Stomach (tissue), 9 donors: ENCODE measurements around the gene CASS4. TPM values are rescaled to one million over a fixed set of nuclear protein-coding genes. Genes with fewer than 3 reads are reported as not detected.

ENCODE experiments used
- DNase-seq, 2 donors: peaks; one replicate each; pipeline versions ENCODE4 v3.0.0 to v3.0.0-alpha.2; 2013 to 2019
- H3K27ac ChIP-seq, 5 donors: fragments of 200-600 bp in 4 of 5; sonication (generic) in 4 of 5; one replicate each; pipeline ENCODE4 v1.5.1; 2013 to 2019; ENCODE audit warnings: mild to moderate bottlenecking in 1 of 5, moderate library complexity in 1 of 5
- H3K27me3 ChIP-seq, 3 donors: fragments of 200-600 bp; sonication (generic); one replicate each; pipeline ENCODE4 v1.5.1; 2017 to 2019; ENCODE audit warnings: mixed run types in 1 of 3
- H3K36me3 ChIP-seq, 4 donors: fragments of 200-600 bp; sonication (generic); 1 replicate in 3 of 4; 2 replicates in 1 of 4; pipeline ENCODE4 v1.5.1; 2016 to 2019
- H3K4me1 ChIP-seq, 4 donors: fragments of 200-600 bp; sonication (generic); one replicate each; pipeline ENCODE4 v1.5.1; 2016 to 2019
- H3K4me3 ChIP-seq, 4 donors: fragments of 200-600 bp; sonication (generic) in 3 of 4; one replicate each; pipeline ENCODE4 v1.5.1; 2016 to 2019; ENCODE audit warnings: mild to moderate bottlenecking in 1 of 4
- H3K9me3 ChIP-seq, 4 donors: fragments of 200-600 bp; sonication (generic); one replicate each; pipeline ENCODE4 v1.5.1; 2016 to 2019
- CTCF ChIP-seq, 7 experiments: fragments of 450-650 bp in 4 of 7; fragments of 200-600 bp in 3 of 7; sonication (generic) in 3 of 7; IDR thresholded peaks; one replicate each; pipeline ENCODE4 v1.5.1; 2016 to 2019; ENCODE audit warnings: antibody characterized with exemption in 7 of 7, control low read depth in 2 of 7, mild to moderate bottlenecking in 1 of 7
- EP300 ChIP-seq: sonication (generic); formaldehyde crosslinking; IDR thresholded peaks from one replicate; pipeline ENCODE4 v1.6.1; 2017; ENCODE audit warnings: antibody characterized with exemption
- POLR2A ChIP-seq, 4 donors: fragments of 450-650 bp; IDR thresholded peaks; one replicate each; pipeline ENCODE4 v1.6.1; 2016; ENCODE audit warnings: antibody characterized with exemption in 4 of 4, control low read depth in 2 of 4, mild to moderate bottlenecking in 1 of 4, moderate library complexity in 1 of 4
- POLR2AphosphoS5 ChIP-seq, 3 donors: sonication (generic); formaldehyde crosslinking; IDR thresholded peaks; one replicate each; pipeline ENCODE4 v1.6.1; 2016; ENCODE audit warnings: antibody characterized with exemption in 3 of 3
- WGBS, 5 donors: extraction: QIAGEN DNeasy Blood & Tissue Kit in 3 of 5; methylation state at CpG; one replicate each; pipeline versions ENCODE4 v1.1.5 to v1.1.7; 2013 to 2018; 5-methylcytosine and 5-hydroxymethylcytosine counted together
- intact Hi-C: fragments of 100-400 bp; cut with DNase I; formaldehyde crosslinking; loops from one replicate; pipeline ENCODE4 v1.15.1; 2023; ENCODE audit warnings: low total_unique reads
- polyA plus RNA-seq, 3 donors: library from polyadenylated mRNA; stranded (reverse); fragments of 200-250 nt; gene quantifications; one replicate each; pipeline ENCODE4 v1.2.3, GENCODE V29; 2013
- total RNA-seq, 5 donors: library from RNA; depleted of rRNA; stranded (reverse); fragments of >200 nt; gene quantifications; one replicate each; pipeline versions ENCODE4 v1.1.0 to v1.2.3, GENCODE V29; 2014 to 2016
- donor health status: healthy with polysubstance abuse.
- donor health status: Bipolar disorder and iron deficiency.
- donor health status: healthy.

Gene CASS4
- total and polyA plus RNA-seq, 8 donors, result 0.23 to 8.2 (median 1.6) TPM; not detected in 1

- H3K4me1 ChIP-seq, result peaks cover 0 to 21% (median 0%) of the 10 kb centered on the region in 4 donors
- intact Hi-C loops, result no loop called here
- TF ChIP-seq POLR2AphosphoS5 (IDR thresholded peaks at IDR 0.05) (no peak), CTCF (IDR thresholded peaks at IDR 0.05) (no peak), POLR2A (IDR thresholded peaks at IDR 0.05) (no peak), EP300 (no peak)
- H3K4me3 ChIP-seq, result no peak overlapping the region
- peaks cover 0 to 9% (median 0%) of the 10 kb centered on the region in 4 donors for H3K36me3 ChIP-seq
- peak overlapping the region in 2 of 5 donors; percentile 17 to 71 for H3K27ac ChIP-seq
- DNase-seq, result no peak
- H3K27me3 ChIP-seq, result no peaks in the 10 kb centered on the region
- no peaks in the 10 kb centered on the region for H3K9me3 ChIP-seq
- 61 to 75% (median 63%) methylated on average over 2 of the region's 2 CpGs for WGBS, 5 donors
These were observed 8.0 kb downstream of the CASS4 start for GRCh38 chr20:56420028-56420427.

- peaks cover 0 to 9% (median 0%) of the 10 kb centered on the region in 4 donors for H3K36me3 ChIP-seq
- peaks cover 0 to 21% (median 0%) of the 10 kb centered on the region in 4 donors for H3K4me1 ChIP-seq
- H3K27me3 ChIP-seq, result no peaks in the 10 kb centered on the region
- TF ChIP-seq CTCF (IDR thresholded peaks at IDR 0.05), result no peak
- no peak for TF ChIP-seq POLR2A (IDR thresholded peaks at IDR 0.05)
- TF ChIP-seq EP300, result no peak
- TF ChIP-seq POLR2AphosphoS5 (IDR thresholded peaks at IDR 0.05), result no peak
- intact Hi-C loops, result no loop called here
- H3K27ac ChIP-seq, result no peak overlapping the region
- no peak overlapping the region for H3K4me3 ChIP-seq
- H3K9me3 ChIP-seq, result no peaks in the 10 kb centered on the region
- 77 to 82% (median 80%) methylated on average over 11 of the region's 11 CpGs for WGBS, 5 donors
- no peak for DNase-seq
These were observed 9.1 kb downstream of the CASS4 start for GRCh38 chr20:56420940-56421688.

- H3K27ac ChIP-seq, result peak overlapping the region in 2 of 5 donors; percentile 29 to 45
- no peaks in the 10 kb centered on the region for H3K9me3 ChIP-seq
- DNase-seq, result no peak
- WGBS, 5 donors, result 42 to 45% (median 43%) methylated on average over 9 of the region's 9 CpGs
- H3K4me1 ChIP-seq, result peaks cover 0 to 21% (median 0%) of the 10 kb centered on the region in 4 donors
- TF ChIP-seq EP300, result no peak
- no peak for TF ChIP-seq CTCF (IDR thresholded peaks at IDR 0.05)
- no peak for TF ChIP-seq POLR2A (IDR thresholded peaks at IDR 0.05)
- TF ChIP-seq POLR2AphosphoS5 (IDR thresholded peaks at IDR 0.05), result no peak
- peaks cover 0 to 5% (median 0%) of the 10 kb centered on the region in 4 donors for H3K36me3 ChIP-seq
- intact Hi-C loops, result no loop called here
- H3K27me3 ChIP-seq, result no peaks in the 10 kb centered on the region
- H3K4me3 ChIP-seq, result no peak overlapping the region
These were observed 10.2 kb downstream of the CASS4 start for GRCh38 chr20:56422076-56422823.

GRCh38 chr20:56422824-56423189 lies 10.7 kb downstream of the CASS4 start:
- 39 to 58% (median 43%) methylated on average over 4 of the region's 4 CpGs for WGBS, 5 donors
- Histone ChIP-seq H3K27ac (peak overlapping the region in 2 of 5 donors; percentile 29 to 45), H3K4me1 (peaks cover 0 to 21% (median 0%) of the 10 kb centered on the region in 4 donors), H3K27me3 (no peaks in the 10 kb centered on the region), H3K4me3 (no peak overlapping the region), H3K9me3 (no peaks in the 10 kb centered on the region), H3K36me3 (no peaks in the 10 kb centered on the region)
- TF ChIP-seq CTCF (IDR thresholded peaks at IDR 0.05) (no peak), EP300 (no peak), POLR2AphosphoS5 (IDR thresholded peaks at IDR 0.05) (no peak), POLR2A (IDR thresholded peaks at IDR 0.05) (no peak)
- no peak for DNase-seq
- intact Hi-C loops, result no loop called here
